Endodermal cell (in vitro differentiated cells): ENCODE measurements around the gene AK9. TPM values are rescaled to one million over a fixed set of nuclear protein-coding genes. Genes with fewer than 3 reads are reported as not detected.

Experiments
- DNase-seq: peaks from one replicate; pipeline ENCODE4 v3.0.0-alpha.2; 2017
- H3K27ac ChIP-seq: 2 replicates; pipeline ENCODE4 v1.5.1; 2013; ENCODE audit warnings: mild to moderate bottlenecking, low read depth, low read length, moderate library complexity
- H3K27me3 ChIP-seq: 2 replicates; pipeline ENCODE4 v1.6.1; 2013; ENCODE audit warnings: mild to moderate bottlenecking, low read length, moderate library complexity; ENCODE audit not compliant: insufficient read depth, control insufficient read depth, poor library complexity, severe bottlenecking
- H3K36me3 ChIP-seq: 2 replicates; pipeline ENCODE4 v1.7.0; 2013; ENCODE audit warnings: mild to moderate bottlenecking, low read length, moderate library complexity; ENCODE audit not compliant: control insufficient read depth, insufficient read depth
- H3K4me1 ChIP-seq: one replicate; pipeline ENCODE4 v1.7.0; 2013; ENCODE audit warnings: low read length; ENCODE audit not compliant: control insufficient read depth, insufficient read depth
- H3K4me3 ChIP-seq: 2 replicates; pipeline ENCODE4 v1.5.1; 2013; ENCODE audit warnings: mild to moderate bottlenecking, low read length, moderate library complexity
- H3K9ac ChIP-seq: 2 replicates; pipeline ENCODE4 v1.6.1; 2013; ENCODE audit warnings: mild to moderate bottlenecking, low read length, moderate library complexity; ENCODE audit not compliant: poor library complexity, severe bottlenecking; ENCODE audit errors: extremely low read depth
- H3K9me3 ChIP-seq: 2 replicates; pipeline ENCODE4 v1.6.1; 2013; ENCODE audit warnings: mild to moderate bottlenecking, low read length, moderate library complexity; ENCODE audit not compliant: control insufficient read depth
- H3K27ac Mint-ChIP-seq: 2 replicates; pipeline ENCODE4 v1.8.0; 2020; ENCODE audit warnings: mixed read lengths
- H3K27me3 Mint-ChIP-seq: 2 replicates; pipeline ENCODE4 v1.8.0; 2021; ENCODE audit warnings: mild to moderate bottlenecking, mixed read lengths; ENCODE audit not compliant: insufficient read depth
- H3K36me3 Mint-ChIP-seq: 2 replicates; pipeline ENCODE4 v1.8.0; 2020; ENCODE audit warnings: low read depth, mixed read lengths
- H3K4me1 Mint-ChIP-seq: 2 replicates; pipeline ENCODE4 v1.8.0; 2020; ENCODE audit warnings: mixed read lengths
- H3K4me3 Mint-ChIP-seq: 2 replicates; pipeline ENCODE4 v1.8.0; 2020; ENCODE audit warnings: mild to moderate bottlenecking, moderate library complexity, mixed read lengths
- H3K9me3 Mint-ChIP-seq: 2 replicates; pipeline ENCODE4 v1.8.0; 2020; ENCODE audit warnings: mild to moderate bottlenecking, mixed read lengths
- WGBS, 2 experiments: methylation state at CpG; one replicate each; pipeline versions ENCODE4 v1.1.5 to v1.1.7; 2013; ENCODE audit warnings: missing lambda C conversion rate in 2 of 2, mixed read lengths in 1 of 2; ENCODE audit not compliant: insufficient coverage in 1 of 2, insufficient read length in 1 of 2; 5-methylcytosine and 5-hydroxymethylcytosine counted together
- total RNA-seq, 2 donors: library from RNA; stranded (reverse); fragmentation: NEBNext Ultra II Directional in 1 of 2; extraction: Animal tissue kit (Norgen Biotek cat#: 25700) in 1 of 2; gene quantifications; 2 replicates in 1 of 2; 3 replicates in 1 of 2; pipeline ENCODE4 v1.2.1, GENCODE V29; 2021
- TF ChIP-seq, protein P1 (sequence below): fragments of 200-600 bp; sonication (generic); conservative IDR thresholded peaks from 2 replicates; pipeline ENCODE4 v1.5.0; 2021; ENCODE audit warnings: antibody characterized with exemption, mild to moderate bottlenecking

The AK9 gene
- total RNA-seq, 2 donors from 2014 or later: 1.8 to 2.7 TPM

DNA sequence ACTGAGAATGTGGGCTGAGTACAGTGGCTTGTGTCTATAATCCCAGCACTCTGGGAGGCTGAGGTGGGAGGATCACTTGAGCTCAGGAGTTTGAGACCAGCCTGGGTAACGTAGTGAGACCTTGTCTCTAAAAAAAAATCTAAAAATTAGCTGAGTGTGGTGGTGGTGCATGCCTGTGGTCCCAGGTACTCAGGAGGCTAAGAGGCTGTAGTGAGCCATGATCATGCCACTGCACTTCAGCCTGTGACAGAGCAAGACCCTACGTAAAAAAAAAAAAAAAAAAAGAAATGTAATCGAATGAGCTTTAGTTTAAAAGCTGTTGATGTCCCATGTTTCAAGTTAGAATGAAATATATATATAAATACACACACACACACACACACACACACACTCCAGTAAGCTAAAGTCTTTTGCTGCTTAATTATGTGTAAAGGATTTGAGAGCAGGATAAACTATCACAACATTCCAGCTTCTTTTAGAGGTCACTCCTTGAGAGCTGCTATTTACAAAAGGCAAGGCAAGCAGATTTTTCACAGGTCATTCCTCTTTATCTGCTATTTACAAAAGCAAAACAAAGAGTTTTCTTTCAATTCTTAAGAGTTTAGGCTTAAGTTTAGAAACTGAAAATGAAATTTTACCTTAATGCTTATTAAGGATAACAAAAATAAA lies 230.7 kb downstream of the AK9 start:
- no peak overlapping the region for H3K9ac ChIP-seq
- TF ChIP-seq, protein P1, sequence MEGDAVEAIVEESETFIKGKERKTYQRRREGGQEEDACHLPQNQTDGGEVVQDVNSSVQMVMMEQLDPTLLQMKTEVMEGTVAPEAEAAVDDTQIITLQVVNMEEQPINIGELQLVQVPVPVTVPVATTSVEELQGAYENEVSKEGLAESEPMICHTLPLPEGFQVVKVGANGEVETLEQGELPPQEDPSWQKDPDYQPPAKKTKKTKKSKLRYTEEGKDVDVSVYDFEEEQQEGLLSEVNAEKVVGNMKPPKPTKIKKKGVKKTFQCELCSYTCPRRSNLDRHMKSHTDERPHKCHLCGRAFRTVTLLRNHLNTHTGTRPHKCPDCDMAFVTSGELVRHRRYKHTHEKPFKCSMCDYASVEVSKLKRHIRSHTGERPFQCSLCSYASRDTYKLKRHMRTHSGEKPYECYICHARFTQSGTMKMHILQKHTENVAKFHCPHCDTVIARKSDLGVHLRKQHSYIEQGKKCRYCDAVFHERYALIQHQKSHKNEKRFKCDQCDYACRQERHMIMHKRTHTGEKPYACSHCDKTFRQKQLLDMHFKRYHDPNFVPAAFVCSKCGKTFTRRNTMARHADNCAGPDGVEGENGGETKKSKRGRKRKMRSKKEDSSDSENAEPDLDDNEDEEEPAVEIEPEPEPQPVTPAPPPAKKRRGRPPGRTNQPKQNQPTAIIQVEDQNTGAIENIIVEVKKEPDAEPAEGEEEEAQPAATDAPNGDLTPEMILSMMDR: no peak
- peaks cover 2% of the 10 kb centered on the region for H3K9me3 Mint-ChIP-seq
- peaks cover 26% of the 10 kb centered on the region for H3K36me3 ChIP-seq
- no peak for DNase-seq
- H3K27me3 Mint-ChIP-seq: peaks cover 33% of the 10 kb centered on the region
- peaks cover 4% of the 10 kb centered on the region for H3K9me3 ChIP-seq
- no peak overlapping the region for H3K27ac ChIP-seq
- peaks cover 33% of the 10 kb centered on the region for H3K4me1 Mint-ChIP-seq
- H3K27ac Mint-ChIP-seq: no peak overlapping the region
- H3K4me3 Mint-ChIP-seq: no peak overlapping the region
- peaks cover 23% of the 10 kb centered on the region for H3K27me3 ChIP-seq
- peaks cover 9% of the 10 kb centered on the region for H3K4me1 ChIP-seq
- WGBS, 2 experiments: 81 to 100% methylated on average over 1 to 2 of the region's 3 CpGs
- no peak overlapping the region for H3K4me3 ChIP-seq
- peaks cover 38% of the 10 kb centered on the region for H3K36me3 Mint-ChIP-seq

GRCh38 chr6:109458774-109459531 lies 232.0 kb downstream of the AK9 start:
- 74 to 88% methylated on average over 1 to 5 of the region's 5 CpGs for WGBS, 2 experiments
- H3K9me3 Mint-ChIP-seq: peaks cover 2% of the 10 kb centered on the region

DNA sequence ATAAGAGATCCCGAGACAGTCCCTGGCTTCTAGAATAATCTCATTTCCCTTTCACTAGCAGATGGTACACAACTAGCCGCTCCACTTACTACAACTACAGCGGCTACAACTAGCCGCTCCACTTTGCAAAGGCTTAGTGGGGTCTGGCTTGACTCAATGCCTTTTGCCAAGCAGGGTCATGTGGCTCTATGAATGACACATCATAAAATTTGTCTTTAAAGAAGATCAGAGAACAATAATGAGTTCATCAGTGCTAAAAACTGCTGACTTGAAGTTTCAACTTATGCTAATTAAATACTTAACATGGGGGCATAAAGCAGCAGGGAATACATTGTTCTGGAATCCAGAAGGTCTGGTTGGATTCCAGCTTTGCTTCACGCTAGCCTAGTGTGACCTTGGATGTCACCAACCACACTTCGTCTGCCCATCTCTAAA lies 233.4 kb downstream of the AK9 start:
- TF ChIP-seq, protein P1: no peak
- Mint-ChIP-seq H3K27ac (no peak overlapping the region), H3K9me3 (peaks cover 2% of the 10 kb centered on the region), H3K4me1 (peaks cover 33% of the 10 kb centered on the region), H3K36me3 (peaks cover 18% of the 10 kb centered on the region), H3K4me3 (no peak overlapping the region), H3K27me3 (peaks cover 49% of the 10 kb centered on the region)
- Histone ChIP-seq H3K4me1 (peaks cover 9% of the 10 kb centered on the region), H3K9me3 (peaks cover 4% of the 10 kb centered on the region), H3K36me3 (peaks cover 13% of the 10 kb centered on the region), H3K9ac (no peak overlapping the region), H3K4me3 (no peak overlapping the region), H3K27ac (no peak overlapping the region), H3K27me3 (peaks cover 32% of the 10 kb centered on the region)
- no peak for DNase-seq
- WGBS, 2 experiments: 88 to 96% methylated on average over 5 to 6 of the region's 6 CpGs

More at GRCh38 chr6:109458774-109459531, 232.0 kb downstream of the AK9 start:
- H3K4me3 ChIP-seq: no peak overlapping the region
- H3K9ac ChIP-seq: no peak overlapping the region
- peaks cover 9% of the 10 kb centered on the region for H3K4me1 ChIP-seq
- peaks cover 30% of the 10 kb centered on the region for H3K27me3 ChIP-seq
- H3K4me1 Mint-ChIP-seq: peaks cover 33% of the 10 kb centered on the region
- no peak overlapping the region for H3K27ac ChIP-seq
- TF ChIP-seq, protein P1: no peak
- H3K27ac Mint-ChIP-seq: no peak overlapping the region
- no peak overlapping the region for H3K4me3 Mint-ChIP-seq
- H3K27me3 Mint-ChIP-seq: peaks cover 45% of the 10 kb centered on the region
- H3K9me3 ChIP-seq: peaks cover 4% of the 10 kb centered on the region
- peaks cover 13% of the 10 kb centered on the region for H3K36me3 ChIP-seq
- peaks cover 26% of the 10 kb centered on the region for H3K36me3 Mint-ChIP-seq
- DNase-seq: peak; percentile 58
